ENCODE data around the gene ARMC5.

Gene ARMC5

DNA sequence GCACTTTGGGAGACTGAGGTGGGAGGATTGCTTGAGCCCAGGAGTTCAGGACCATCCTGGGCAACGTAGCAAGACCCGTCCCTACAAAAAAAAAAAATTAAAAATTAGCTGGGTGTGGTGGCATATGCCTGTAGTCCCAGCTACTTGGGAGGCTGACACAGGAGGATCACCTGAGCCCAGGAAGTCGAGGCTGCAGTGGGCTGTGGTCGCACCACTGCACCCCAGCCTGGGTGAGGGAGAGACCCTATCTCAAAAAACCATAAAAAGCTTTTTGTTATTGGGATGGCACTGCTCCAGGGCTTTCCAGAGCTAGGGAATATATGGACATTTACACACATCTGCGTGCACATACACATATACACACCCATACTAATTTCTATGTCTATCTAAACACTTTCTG is 8.1 kb upstream of the ARMC5 start:
- no peak overlapping the region for H3K27ac ChIP-seq
- H3K4me3 ChIP-seq, result no peak overlapping the region
- no peak for DNase-seq (ENCODE audit: low spot score)
- TF ChIP-seq, protein P1, sequence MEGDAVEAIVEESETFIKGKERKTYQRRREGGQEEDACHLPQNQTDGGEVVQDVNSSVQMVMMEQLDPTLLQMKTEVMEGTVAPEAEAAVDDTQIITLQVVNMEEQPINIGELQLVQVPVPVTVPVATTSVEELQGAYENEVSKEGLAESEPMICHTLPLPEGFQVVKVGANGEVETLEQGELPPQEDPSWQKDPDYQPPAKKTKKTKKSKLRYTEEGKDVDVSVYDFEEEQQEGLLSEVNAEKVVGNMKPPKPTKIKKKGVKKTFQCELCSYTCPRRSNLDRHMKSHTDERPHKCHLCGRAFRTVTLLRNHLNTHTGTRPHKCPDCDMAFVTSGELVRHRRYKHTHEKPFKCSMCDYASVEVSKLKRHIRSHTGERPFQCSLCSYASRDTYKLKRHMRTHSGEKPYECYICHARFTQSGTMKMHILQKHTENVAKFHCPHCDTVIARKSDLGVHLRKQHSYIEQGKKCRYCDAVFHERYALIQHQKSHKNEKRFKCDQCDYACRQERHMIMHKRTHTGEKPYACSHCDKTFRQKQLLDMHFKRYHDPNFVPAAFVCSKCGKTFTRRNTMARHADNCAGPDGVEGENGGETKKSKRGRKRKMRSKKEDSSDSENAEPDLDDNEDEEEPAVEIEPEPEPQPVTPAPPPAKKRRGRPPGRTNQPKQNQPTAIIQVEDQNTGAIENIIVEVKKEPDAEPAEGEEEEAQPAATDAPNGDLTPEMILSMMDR (IDR thresholded peaks at IDR 0.05), result no peak

DNA sequence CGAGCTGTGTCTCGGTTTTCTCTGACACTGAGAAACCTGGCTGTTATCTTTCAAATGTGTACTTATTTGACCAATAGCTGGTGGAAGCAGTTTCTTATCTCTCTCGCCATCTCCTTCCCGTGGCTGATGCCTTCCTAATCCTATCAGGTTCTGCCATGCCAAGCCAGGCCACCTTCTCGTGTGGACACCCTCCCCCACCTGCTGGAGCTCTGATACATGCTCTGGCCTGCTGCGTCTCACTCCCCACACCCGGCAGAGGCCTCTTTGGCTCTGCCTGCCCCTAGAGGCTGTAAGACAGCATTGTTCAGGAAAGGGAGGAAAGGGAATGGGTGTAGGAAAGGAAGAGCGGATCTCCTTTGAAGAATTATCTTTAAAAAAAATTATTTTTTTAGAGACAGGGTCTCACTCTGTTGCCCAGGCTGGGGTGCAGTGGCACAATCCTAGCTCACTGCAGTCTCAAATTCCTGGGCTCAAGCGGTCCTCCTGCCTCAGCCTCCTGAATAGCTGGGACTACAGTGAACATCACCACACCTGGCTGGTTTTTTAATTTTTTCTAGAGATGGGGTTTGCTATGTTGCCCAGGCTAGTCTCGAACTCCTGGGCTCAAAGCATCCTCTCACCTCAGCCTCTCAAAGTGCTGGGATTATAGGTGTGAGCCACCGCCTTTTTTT is 7.5 kb upstream of the ARMC5 start:
- no peak for DNase-seq (ENCODE audit: low spot score)
- TF ChIP-seq, protein P1 (IDR thresholded peaks at IDR 0.05), result peak; percentile 24
- no peak overlapping the region for H3K4me3 ChIP-seq
- peak overlapping the region in 1 of 2 donors; percentile 81 for H3K27ac ChIP-seq

DNA sequence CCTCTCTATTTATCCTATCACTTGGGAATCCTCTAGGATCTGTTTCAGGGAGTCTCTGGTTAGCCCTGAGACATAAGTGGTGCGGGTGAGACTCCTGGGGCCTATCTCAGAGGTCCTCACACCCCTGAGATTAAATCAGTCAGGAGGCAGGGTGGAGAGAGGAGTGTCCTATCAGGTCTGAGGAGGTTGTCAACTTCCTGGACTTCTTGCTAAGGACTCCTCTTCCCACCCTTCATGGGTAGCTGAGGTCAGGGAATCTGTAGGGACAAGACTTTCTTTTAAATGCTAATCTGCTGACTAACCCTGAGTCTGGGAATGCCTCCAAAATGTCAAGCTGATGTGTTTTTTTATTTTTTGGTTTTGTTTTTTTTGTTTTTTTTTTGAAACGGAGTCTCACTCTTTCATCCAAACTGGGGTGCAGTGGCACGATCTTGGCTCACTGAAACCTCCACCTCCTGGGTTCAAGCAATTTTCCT is 6.6 kb upstream of the ARMC5 start:
- DNase-seq (ENCODE audit: low spot score), result no peak
- TF ChIP-seq, protein P1 (IDR thresholded peaks at IDR 0.05), result no peak
- peak overlapping the region; percentile 81 to 89 for H3K27ac ChIP-seq
- H3K4me3 ChIP-seq, result peak overlapping the region; percentile 42

DNA sequence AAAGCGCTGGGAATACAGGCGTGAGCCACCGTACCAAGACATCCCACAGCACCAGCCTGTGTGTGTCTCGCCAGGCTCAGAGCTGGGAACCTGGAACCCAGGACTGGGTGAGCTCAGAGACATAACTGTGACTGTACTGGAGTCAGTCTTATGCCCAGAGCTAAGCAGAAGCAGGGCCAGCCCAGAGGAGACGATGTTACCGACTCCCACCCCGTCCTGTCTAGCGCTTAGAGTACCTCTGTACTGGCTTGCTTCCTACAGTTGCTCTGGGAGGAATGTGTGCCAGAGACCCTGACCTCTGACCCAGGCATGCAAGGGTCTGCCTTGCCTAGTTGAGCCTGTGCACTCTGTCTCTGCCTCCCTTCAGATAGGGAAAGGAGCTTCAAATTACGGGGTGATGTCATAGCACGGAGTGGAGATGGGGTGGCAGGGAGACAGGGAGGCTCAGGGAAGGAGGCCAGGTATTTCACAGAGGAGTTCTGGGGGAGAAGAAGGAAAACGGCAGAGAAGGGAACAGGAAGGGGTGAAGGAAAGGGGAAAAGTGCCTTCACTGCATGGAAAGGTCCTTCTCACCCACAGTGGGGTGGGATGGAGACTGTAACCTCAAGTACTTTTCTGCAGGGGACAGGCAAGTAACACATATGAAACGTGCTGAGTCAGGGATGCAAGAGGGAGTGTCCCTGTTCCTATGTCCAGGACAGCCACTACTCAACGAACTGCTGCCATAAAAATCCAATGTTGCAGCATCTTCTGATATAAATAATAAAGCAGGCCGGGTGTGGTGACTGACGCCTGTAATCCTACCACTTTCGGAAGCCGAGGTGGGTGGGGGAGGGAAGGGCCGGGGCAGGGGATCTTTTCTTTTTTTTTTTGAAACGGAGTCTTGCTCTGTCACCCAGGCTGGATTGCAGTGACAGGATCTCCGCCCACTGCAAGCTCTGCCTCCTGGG is 5.8 kb upstream of the ARMC5 start:
- TF ChIP-seq, protein P1 (IDR thresholded peaks at IDR 0.05), result no peak
- H3K27ac ChIP-seq, result peak overlapping the region; percentile 81 to 89
- no peak for DNase-seq (ENCODE audit: low spot score)
- H3K4me3 ChIP-seq, result peak overlapping the region; percentile 42

DNA sequence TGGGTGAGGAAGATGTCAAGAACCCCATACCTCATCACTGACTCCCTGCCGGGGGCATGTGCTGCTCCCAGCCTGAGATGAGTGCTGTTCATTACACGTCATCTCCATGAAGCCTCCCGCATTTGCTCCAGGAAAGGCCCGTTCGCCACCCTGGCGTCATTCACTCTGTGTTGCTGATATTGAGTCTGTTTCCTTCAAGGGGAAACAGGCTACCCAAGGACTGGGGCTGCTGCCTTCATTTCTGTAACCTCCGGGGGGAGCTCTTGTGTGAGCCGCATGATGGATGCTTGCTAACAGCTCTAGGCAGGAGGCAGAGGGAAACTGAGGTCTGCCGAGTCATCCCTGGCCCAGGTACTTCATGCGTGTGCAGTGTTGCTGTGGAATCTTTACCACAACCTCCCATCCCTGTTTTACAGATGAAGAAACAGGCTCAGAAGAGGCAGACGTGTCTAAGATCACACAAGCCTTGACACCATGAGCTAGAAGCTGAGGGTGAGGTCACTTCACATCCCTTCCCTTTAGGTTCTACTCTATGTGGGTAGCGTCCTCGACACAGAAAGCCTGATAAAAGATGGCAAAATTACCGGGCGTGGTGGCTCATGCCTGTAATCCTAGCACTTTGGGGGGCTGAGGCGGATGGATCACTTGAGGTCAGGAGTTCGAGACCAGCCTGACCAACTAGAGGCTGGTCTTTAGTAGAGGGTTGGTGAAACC is 3.5 kb upstream of the ARMC5 start:
- TF ChIP-seq, protein P1 (IDR thresholded peaks at IDR 0.05), result no peak
- DNase-seq (ENCODE audit: low spot score), result no peak
- H3K4me3 ChIP-seq, result no peak overlapping the region
- H3K27ac ChIP-seq, result peak overlapping the region in 1 of 2 donors; percentile 2

DNA sequence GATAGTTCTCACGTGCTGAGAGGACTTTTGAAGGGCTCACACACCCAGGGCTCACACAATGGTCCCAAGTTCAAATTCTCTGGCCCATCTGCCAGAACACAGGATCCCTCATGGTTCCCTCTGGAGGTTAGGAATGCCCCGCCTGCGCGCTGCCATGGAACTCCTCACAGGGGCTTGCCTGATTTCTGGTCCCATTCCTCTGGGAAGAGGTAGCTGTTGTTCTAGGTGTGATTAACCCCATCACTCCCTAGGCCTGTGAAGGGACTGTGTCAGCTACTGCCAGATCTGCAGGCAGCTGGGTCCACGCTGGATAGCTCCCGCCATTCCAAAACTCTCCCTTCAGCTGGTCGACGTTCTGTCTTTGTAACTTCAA is 2.3 kb upstream of the ARMC5 start:
- H3K4me3 ChIP-seq, result peak overlapping the region; percentile 77
- H3K27ac ChIP-seq, result no peak overlapping the region
- TF ChIP-seq, protein P1 (IDR thresholded peaks at IDR 0.05), result no peak
- no peak for DNase-seq (ENCODE audit: low spot score)
